Bronchial epithelial cell (primary cell): ENCODE measurements around the gene KRTAP29-1. TPM values are rescaled to one million over a fixed set of nuclear protein-coding genes. Genes with fewer than 3 reads are reported as not detected.
"Not testable (repeated sequence)": the region's sequence is repeated elsewhere in the genome, so short reads cannot be mapped to it uniquely, and the experiment has no call there.

Experiments used
- DNase-seq: peaks from one replicate; pipeline ENCODE4 v3.0.0-alpha.2; 2010; ENCODE audit warnings: low read depth
- FAIRE-seq: peaks from 2 replicates; lab custom pipeline; 2011; peaks lifted over from hg19 to GRCh38; lab: Jason Lieb, UNC
- H3K27me3 ChIP-seq: 2 replicates; pipeline ENCODE4 v1.5.1; 2011; ENCODE audit warnings: low read length; ENCODE audit not compliant: control insufficient read depth, insufficient read depth
- H3K36me3 ChIP-seq: 2 replicates; pipeline ENCODE4 v1.5.1; 2011; ENCODE audit warnings: low read length; ENCODE audit not compliant: control insufficient read depth, insufficient read depth
- H3K4me3 ChIP-seq: 2 replicates; pipeline ENCODE4 v1.5.1; 2011; ENCODE audit warnings: mild to moderate bottlenecking, low read depth, low read length, control low read depth
- total RNA-seq: library from RNA; depleted of rRNA; stranded (reverse); fragments of >200 nt; gene quantifications from 2 replicates; pipeline ENCODE4 v1.2.1, GENCODE V29; 2014
- TF ChIP-seq, protein P1 (sequence below): IDR thresholded peaks from 2 replicates; pipeline ENCODE4 v1.5.1; 2011; ENCODE audit warnings: mild to moderate bottlenecking, moderate library complexity, low read length, control low read depth, inconsistent platforms; ENCODE audit not compliant: insufficient read depth, severe bottlenecking

KRTAP29-1 gene, protein sequence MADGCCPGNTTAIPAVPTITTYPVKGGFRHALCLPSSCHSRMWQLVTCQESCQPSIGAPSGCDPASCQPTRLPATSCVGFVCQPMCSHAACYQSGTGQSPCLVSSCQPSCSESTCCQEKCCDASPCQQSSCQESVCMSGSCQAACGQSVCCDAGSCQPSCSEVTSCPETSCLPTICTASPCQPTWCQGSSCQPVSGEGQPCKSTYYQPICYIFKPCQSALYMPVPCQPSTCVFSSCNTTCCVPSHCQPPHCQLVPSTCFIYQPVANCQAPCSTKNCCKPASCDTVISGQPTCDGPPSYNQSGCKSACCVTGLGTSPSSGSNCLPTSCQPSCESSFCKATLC
- total RNA-seq: not detected in 2 replicates

DNA sequence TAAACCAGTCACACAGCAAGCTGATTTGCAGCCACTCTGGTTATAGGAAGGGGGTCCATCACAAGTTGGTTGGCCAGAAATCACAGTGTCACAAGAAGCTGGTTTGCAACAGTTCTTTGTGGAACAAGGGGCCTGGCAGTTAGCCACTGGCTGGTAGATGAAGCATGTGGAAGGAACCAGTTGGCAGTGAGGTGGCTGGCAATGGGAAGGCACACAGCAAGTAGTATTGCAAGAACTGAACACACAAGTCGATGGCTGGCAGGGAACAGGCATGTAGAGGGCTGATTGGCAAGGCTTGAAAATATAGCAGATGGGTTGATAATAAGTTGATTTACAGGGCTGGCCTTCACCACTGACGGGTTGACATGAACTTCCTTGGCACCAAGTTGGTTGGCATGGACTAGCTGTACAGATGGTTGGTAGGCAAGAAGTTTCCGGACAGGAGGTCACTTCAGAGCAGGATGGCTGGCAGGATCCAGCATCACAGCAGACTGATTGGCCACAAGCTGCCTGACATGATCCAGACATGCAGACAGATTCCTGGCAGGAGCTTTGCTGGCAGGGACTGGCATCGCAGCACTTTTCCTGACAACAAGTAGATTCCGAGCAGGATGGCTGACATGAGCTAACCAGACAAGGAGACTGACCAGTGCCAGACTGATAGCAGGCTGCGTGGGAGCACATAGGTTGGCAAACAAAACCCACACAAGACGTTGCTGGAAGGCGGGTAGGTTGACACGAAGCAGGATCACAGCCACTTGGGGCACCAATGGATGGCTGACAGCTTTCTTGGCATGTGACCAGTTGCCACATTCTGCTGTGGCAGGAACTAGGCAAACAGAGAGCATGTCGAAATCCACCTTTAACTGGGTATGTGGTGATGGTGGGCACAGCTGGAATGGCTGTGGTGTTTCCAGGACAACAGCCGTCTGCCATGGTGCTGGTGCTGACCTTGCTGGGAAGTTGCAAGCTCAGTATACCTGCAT is at the start of gene KRTAP29-1:
Gene KRTAP29-1, minus strand, starts transcription at position 936 of the 986 bp plus-strand sequence. Its CDS starts 0 bp downstream, at position 936.
- H3K4me3 ChIP-seq: no peak within 1 kb of the TSS
- peak; percentile 91 for FAIRE-seq
- TF ChIP-seq, protein P1, sequence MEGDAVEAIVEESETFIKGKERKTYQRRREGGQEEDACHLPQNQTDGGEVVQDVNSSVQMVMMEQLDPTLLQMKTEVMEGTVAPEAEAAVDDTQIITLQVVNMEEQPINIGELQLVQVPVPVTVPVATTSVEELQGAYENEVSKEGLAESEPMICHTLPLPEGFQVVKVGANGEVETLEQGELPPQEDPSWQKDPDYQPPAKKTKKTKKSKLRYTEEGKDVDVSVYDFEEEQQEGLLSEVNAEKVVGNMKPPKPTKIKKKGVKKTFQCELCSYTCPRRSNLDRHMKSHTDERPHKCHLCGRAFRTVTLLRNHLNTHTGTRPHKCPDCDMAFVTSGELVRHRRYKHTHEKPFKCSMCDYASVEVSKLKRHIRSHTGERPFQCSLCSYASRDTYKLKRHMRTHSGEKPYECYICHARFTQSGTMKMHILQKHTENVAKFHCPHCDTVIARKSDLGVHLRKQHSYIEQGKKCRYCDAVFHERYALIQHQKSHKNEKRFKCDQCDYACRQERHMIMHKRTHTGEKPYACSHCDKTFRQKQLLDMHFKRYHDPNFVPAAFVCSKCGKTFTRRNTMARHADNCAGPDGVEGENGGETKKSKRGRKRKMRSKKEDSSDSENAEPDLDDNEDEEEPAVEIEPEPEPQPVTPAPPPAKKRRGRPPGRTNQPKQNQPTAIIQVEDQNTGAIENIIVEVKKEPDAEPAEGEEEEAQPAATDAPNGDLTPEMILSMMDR: no peak
- no peaks in the 10 kb centered on the region for H3K36me3 ChIP-seq
- no peaks in the 10 kb centered on the region for H3K27me3 ChIP-seq
- DNase-seq: peak; percentile 22

- DNase-seq (no peak), FAIRE-seq (no peak)
- Histone ChIP-seq H3K4me3 (no peak overlapping the region), H3K36me3 (no peaks in the 10 kb centered on the region), H3K27me3 (no peaks in the 10 kb centered on the region)
- TF ChIP-seq, protein P1: no peak
These were observed 48.5 kb upstream of the KRTAP29-1 start for GRCh38 chr17:41351177-41351576.

- not testable (repeated sequence) for DNase-seq, H3K4me3 ChIP-seq, H3K27me3 ChIP-seq, FAIRE-seq, H3K36me3 ChIP-seq
These were observed 47.8 kb upstream of the KRTAP29-1 start, which contains the start of gene KRT33A for GRCh38 chr17:41350381-41350878. Gene KRT33A, minus strand, starts transcription at chr17:41350828. Its CDS starts 61 bp downstream, at chr17:41350767.

DNA sequence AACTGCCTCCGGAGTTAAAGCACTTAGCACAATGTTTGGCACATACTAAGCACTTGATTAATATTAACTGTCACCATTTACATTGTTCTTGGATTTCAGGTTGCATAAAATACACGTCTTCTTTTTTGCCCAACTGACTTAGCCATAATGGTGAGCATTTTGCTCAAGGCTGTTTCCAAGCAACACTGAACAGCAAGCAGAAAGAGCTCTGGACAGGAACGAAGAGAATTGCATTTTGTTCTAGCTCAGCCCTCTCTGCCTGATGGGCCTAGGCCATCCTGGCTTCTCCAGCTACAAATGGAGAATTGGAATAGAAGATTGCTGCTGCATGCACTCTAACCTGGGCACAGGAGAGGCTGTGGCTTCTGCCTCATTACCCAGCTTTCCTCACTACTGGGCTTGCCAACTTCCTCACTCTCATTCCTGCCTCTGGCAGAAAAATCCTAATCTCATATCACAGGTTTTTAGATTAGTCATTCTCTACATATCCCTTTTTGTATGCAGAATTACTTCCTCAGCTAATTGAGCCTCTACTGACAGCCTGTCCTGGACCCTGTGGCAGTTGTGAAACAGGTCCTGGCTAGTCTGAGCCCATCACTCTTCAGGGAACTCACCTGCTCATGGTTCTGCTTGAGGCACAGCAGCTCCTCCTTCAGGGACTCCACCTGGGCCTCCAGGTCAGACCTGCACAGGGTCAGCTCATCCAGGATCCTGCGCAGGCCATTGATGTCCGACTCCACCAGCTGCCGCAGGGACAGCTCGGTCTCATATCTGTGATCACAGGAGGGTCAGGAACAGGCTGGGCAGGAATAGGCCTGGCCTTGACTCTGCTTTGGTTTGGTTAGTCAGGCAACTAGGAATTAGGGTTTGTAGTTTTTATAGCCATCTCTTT is 45.5 kb upstream of the KRTAP29-1 start:
- H3K36me3 ChIP-seq: no peaks in the 10 kb centered on the region
- TF ChIP-seq, protein P1: no peak
- H3K27me3 ChIP-seq: no peaks in the 10 kb centered on the region
- FAIRE-seq (peak; percentile 93), DNase-seq (peak; percentile 93)
- no peak overlapping the region for H3K4me3 ChIP-seq

- not testable (repeated sequence) for H3K27me3 ChIP-seq, H3K36me3 ChIP-seq
- FAIRE-seq: peak; percentile 93
These were observed 43.8 kb upstream of the KRTAP29-1 start for GRCh38 chr17:41346421-41346820.

DNA sequence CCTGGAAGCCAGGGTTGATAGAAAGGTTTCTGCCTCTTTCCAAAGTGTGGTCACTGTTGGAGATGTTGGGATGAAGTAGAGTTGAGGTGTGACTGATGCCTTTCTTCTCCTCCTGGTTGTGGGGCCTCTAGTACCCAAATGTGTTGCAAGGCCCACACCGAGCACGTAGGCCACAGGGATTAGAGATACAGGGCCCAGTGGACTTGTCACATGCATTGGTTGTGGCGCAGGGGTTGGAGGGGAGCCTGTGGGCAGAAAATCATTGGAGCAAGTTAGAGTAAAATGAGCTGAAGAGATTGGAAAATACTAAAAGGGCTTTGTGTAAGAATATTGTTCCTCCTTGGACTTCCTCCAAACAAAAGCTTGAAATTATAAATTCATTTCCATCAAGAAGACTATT is 43.3 kb upstream of the KRTAP29-1 start:
- FAIRE-seq (peak; percentile 64), DNase-seq (no peak)
- H3K27me3 ChIP-seq: no peaks in the 10 kb centered on the region
- H3K36me3 ChIP-seq: no peaks in the 10 kb centered on the region
- TF ChIP-seq, protein P1: no peak
- no peak overlapping the region for H3K4me3 ChIP-seq

More at GRCh38 chr17:41346421-41346820, 43.8 kb upstream of the KRTAP29-1 start:
- not testable (repeated sequence) for DNase-seq, H3K4me3 ChIP-seq
